Measurements from ENCODE around the gene PPP1R1B. TPM values are rescaled to one million over a fixed set of nuclear protein-coding genes. Genes with fewer than 3 reads are reported as not detected.

The PPP1R1B gene
- total and polyA plus RNA-seq, 9 of the 15 experiments (the other 6 are each of a cell fraction or from before 2014, with no cell fraction given), result 0.07 to 0.18 (median 0.10) TPM; not detected in 4

- TF ChIP-seq UBTF (IDR thresholded peaks at IDR 0.05; ENCODE audit: borderline replicate concordance in 1 of 2, low read depth in 2 of 2, low read length in 2 of 2) (0 out of 4 replicates have a peak, but pooled peaks of 1 of the 2 experiments have one; percentile 38), STAG1 (CRISPR knock-in tag; IDR thresholded peaks at IDR 0.05; ENCODE audit: borderline replicate concordance) (peak; percentile 75; the same call in 1 of the 2 replicates), MXD1 (CRISPR knock-in tag; IDR thresholded peaks at IDR 0.05; ENCODE audit: borderline replicate concordance, poor library complexity, severe bottlenecking) (no peak), REST (IDR thresholded peaks at IDR 0.05; ENCODE audit: borderline replicate concordance) (peak; percentile 97), REST (CRISPR knock-in tag; IDR thresholded peaks at IDR 0.05; ENCODE audit: low read depth) (peak; percentile 80; the same call in 1 of the 2 replicates), JUN (IDR thresholded peaks at IDR 0.05; ENCODE audit: borderline replicate concordance, low read depth, low read length) (peak; percentile 51; the same call in 1 of the 2 replicates), JUN (CRISPR knock-in tag; IDR thresholded peaks at IDR 0.05; ENCODE audit: borderline replicate concordance) (no peak), RB1 (IDR thresholded peaks at IDR 0.05; ENCODE audit: low read depth) (peak; percentile 88), TAF1 (IDR thresholded peaks at IDR 0.05; ENCODE audit: control insufficient read depth, extremely low read depth, insufficient read depth, low read length, severe bottlenecking) (no peak), TFAP4 (CRISPR knock-in tag; IDR thresholded peaks at IDR 0.05; ENCODE audit: borderline replicate concordance) (peak; percentile 35; the same call in 1 of the 2 replicates)
Measured at GRCh38 chr17:39621523-39622379, 5.0 kb upstream of the PPP1R1B start (continued).
